ENCODE results near the gene CT45A10. TPM values are rescaled to one million over a fixed set of nuclear protein-coding genes. Genes with fewer than 3 reads are reported as not detected.
A peak's percentile ranks its signal among the peaks of the same experiment; 100 is the strongest.
"Not testable (repeated sequence)": the region's sequence is repeated elsewhere in the genome, so short reads cannot be mapped to it uniquely, and the experiment has no call there.

The CT45A10 gene
- total and polyA plus RNA-seq, 5 donors from 2014 or later, result 0.40 TPM; not detected in 4

DNA sequence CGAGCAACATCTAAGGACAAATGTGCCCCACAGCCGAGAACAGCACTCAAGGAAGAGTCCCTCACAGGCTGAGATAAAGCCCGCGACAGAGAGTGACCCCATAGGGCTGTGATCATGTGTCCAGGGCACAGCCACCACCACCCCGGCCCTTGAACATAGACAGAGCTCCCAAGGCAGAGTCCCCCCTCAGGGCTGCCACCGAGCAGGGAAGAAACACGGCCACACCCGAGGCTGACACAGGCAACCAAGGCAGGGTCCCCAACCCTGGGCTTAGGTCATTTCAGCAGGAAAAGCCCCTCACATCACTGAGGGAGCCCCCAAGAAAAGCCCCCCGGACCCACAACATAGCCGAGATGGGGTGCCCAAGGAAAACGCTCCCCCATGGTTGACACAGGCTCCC, 463 bp downstream of the CT45A10 start:
- Histone ChIP-seq H3K9me3 (ENCODE audit: control insufficient read depth in 2 of 2, low read length in 2 of 2) (no peaks in the 10 kb centered on the region), H3K27me3 (ENCODE audit: control insufficient read depth, insufficient read depth, low read length) (no peaks in the 10 kb centered on the region), H3K4me3 (ENCODE audit: low read depth, low read length) (no peak overlapping the region), H3K36me3 (ENCODE audit: control insufficient read depth, insufficient read depth, low read length) (no peaks in the 10 kb centered on the region), H3K4me1 (ENCODE audit: control insufficient read depth, insufficient read depth, low read length, poor library complexity, severe bottlenecking) (no peaks in the 10 kb centered on the region), H3K27ac (ENCODE audit: insufficient read depth, low read length, poor library complexity, severe bottlenecking) (no peak overlapping the region)
- Mint-ChIP-seq H3K36me3 (no peaks in the 10 kb centered on the region), H3K27ac (no peak overlapping the region), H3K9me3 (peaks cover 0 to 1% (median 0%) of the 10 kb centered on the region in 7 donors), H3K27me3 (no peaks in the 10 kb centered on the region), H3K4me1 (no peaks in the 10 kb centered on the region), H3K4me3 (no peak overlapping the region)
- no peak for DNase-seq
- ATAC-seq (ENCODE audit: low read depth in 2 of 2), result no peak

DNA sequence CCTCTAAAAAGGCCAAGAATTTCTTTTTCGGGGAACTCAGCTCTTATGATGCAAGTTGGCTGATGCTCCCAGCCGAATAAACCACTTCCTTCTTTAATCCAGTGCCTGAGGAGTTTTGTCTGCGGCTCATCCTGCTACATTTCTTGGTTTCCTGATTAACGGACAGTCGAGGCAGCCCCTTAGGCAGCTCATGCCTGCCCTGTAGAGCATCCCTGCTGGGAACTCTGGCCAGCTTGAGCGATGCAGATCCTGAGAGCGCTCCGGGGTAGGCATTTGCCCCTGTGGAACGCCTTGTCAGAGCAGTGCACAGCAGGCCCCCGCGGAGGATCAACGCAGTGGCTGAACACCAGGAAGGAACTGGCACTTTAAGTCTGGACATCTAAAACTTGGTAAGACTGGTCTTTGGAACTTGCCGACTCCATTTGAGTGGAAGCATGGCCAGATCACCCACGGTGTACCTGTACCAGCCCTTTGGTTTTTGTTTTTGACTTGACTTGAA, 3.1 kb downstream of the CT45A10 start:
- no peak for DNase-seq
- Histone ChIP-seq H3K27ac (ENCODE audit: insufficient read depth, low read length, poor library complexity, severe bottlenecking) (no peak overlapping the region), H3K36me3 (ENCODE audit: control insufficient read depth, insufficient read depth, low read length) (no peaks in the 10 kb centered on the region), H3K4me3 (ENCODE audit: low read depth, low read length) (no peak overlapping the region), H3K4me1 (ENCODE audit: control insufficient read depth, insufficient read depth, low read length, poor library complexity, severe bottlenecking) (no peaks in the 10 kb centered on the region), H3K27me3 (ENCODE audit: control insufficient read depth, insufficient read depth, low read length) (no peaks in the 10 kb centered on the region), H3K9me3 (ENCODE audit: control insufficient read depth in 2 of 2, low read length in 2 of 2) (no peaks in the 10 kb centered on the region)
- no peak overlapping the region for H3K27ac Mint-ChIP-seq
- no peaks in the 10 kb centered on the region for H3K4me1 Mint-ChIP-seq
- H3K4me3 Mint-ChIP-seq, result no peak overlapping the region
- no peak for ATAC-seq (ENCODE audit: low read depth in 2 of 2)
- peaks cover 0 to 1% (median 0%) of the 10 kb centered on the region in 7 donors for H3K9me3 Mint-ChIP-seq
- H3K36me3 Mint-ChIP-seq, result no peaks in the 10 kb centered on the region
- no peaks in the 10 kb centered on the region for H3K27me3 Mint-ChIP-seq

GRCh38 chrX:135888976-135889375, 4.3 kb downstream of the CT45A10 start:
- not testable (repeated sequence) for H3K4me1 Mint-ChIP-seq; H3K27ac Mint-ChIP-seq; H3K4me1 ChIP-seq (ENCODE audit: control insufficient read depth, insufficient read depth, low read length, poor library complexity, severe bottlenecking); H3K4me3 ChIP-seq (ENCODE audit: low read depth, low read length); H3K27me3 Mint-ChIP-seq; H3K36me3 ChIP-seq (ENCODE audit: control insufficient read depth, insufficient read depth, low read length); ATAC-seq (ENCODE audit: low read depth in 2 of 2); H3K4me3 Mint-ChIP-seq; H3K27ac ChIP-seq (ENCODE audit: insufficient read depth, low read length, poor library complexity, severe bottlenecking); H3K9me3 Mint-ChIP-seq; H3K27me3 ChIP-seq (ENCODE audit: control insufficient read depth, insufficient read depth, low read length); H3K36me3 Mint-ChIP-seq; H3K9me3 ChIP-seq (ENCODE audit: control insufficient read depth in 2 of 2, low read length in 2 of 2)
- peak in 2 of 3 donors; percentile 2 to 15 for DNase-seq

GRCh38 chrX:135888230-135888629, 5.0 kb downstream of the CT45A10 start:
- DNase-seq; H3K4me1 ChIP-seq (ENCODE audit: control insufficient read depth, insufficient read depth, low read length, poor library complexity, severe bottlenecking); H3K4me3 ChIP-seq (ENCODE audit: low read depth, low read length); H3K9me3 Mint-ChIP-seq; H3K4me1 Mint-ChIP-seq; ATAC-seq (ENCODE audit: low read depth in 2 of 2); H3K27me3 ChIP-seq (ENCODE audit: control insufficient read depth, insufficient read depth, low read length); H3K4me3 Mint-ChIP-seq; H3K36me3 Mint-ChIP-seq; H3K9me3 ChIP-seq (ENCODE audit: control insufficient read depth in 2 of 2, low read length in 2 of 2); H3K36me3 ChIP-seq (ENCODE audit: control insufficient read depth, insufficient read depth, low read length); H3K27ac ChIP-seq (ENCODE audit: insufficient read depth, low read length, poor library complexity, severe bottlenecking); H3K27me3 Mint-ChIP-seq; H3K27ac Mint-ChIP-seq: not testable (repeated sequence)

- DNase-seq; H3K9me3 ChIP-seq (ENCODE audit: control insufficient read depth in 2 of 2, low read length in 2 of 2); H3K27me3 ChIP-seq (ENCODE audit: control insufficient read depth, insufficient read depth, low read length); ATAC-seq (ENCODE audit: low read depth in 2 of 2); H3K27me3 Mint-ChIP-seq; H3K36me3 ChIP-seq (ENCODE audit: control insufficient read depth, insufficient read depth, low read length); H3K4me1 ChIP-seq (ENCODE audit: control insufficient read depth, insufficient read depth, low read length, poor library complexity, severe bottlenecking); H3K4me1 Mint-ChIP-seq; H3K27ac ChIP-seq (ENCODE audit: insufficient read depth, low read length, poor library complexity, severe bottlenecking); H3K4me3 ChIP-seq (ENCODE audit: low read depth, low read length); H3K36me3 Mint-ChIP-seq; H3K4me3 Mint-ChIP-seq; H3K27ac Mint-ChIP-seq; H3K9me3 Mint-ChIP-seq: not testable (repeated sequence)
Measured at GRCh38 chrX:135882741-135883140, 10.5 kb downstream of the CT45A10 start.

DNA sequence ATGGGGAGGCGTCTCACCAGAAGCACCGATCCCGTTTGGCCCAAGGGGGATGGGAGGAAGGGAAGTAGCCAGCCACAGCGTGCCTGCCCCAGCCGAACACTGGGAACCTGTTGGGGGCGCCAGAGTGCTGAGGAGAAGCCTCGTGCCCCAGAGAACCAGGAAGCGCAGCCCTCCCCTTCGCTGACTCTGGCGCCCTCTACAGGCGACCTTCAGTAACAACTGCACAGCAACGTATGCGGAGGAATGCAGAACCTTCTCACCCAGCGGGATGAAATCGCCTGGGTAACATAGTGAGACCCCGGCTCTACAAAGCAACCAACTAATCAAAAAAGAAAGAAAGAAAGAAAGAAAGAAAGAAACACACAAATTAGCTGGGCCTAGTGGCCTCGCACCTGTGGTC, 21.5 kb downstream of the CT45A10 start, which contains the start of gene CT45A9:
TSS of gene CT45A9 (minus strand) at position 101 of the 400 bp plus-strand sequence. CDS start 3,751 bp downstream, outside the sequence.
- H3K27ac Mint-ChIP-seq; H3K36me3 Mint-ChIP-seq; H3K27ac ChIP-seq (ENCODE audit: insufficient read depth, low read length, poor library complexity, severe bottlenecking); H3K4me3 ChIP-seq (ENCODE audit: low read depth, low read length); H3K36me3 ChIP-seq (ENCODE audit: control insufficient read depth, insufficient read depth, low read length); H3K9me3 Mint-ChIP-seq; H3K27me3 ChIP-seq (ENCODE audit: control insufficient read depth, insufficient read depth, low read length); H3K9me3 ChIP-seq (ENCODE audit: control insufficient read depth in 2 of 2, low read length in 2 of 2); DNase-seq; H3K4me1 Mint-ChIP-seq; H3K27me3 Mint-ChIP-seq; H3K4me1 ChIP-seq (ENCODE audit: control insufficient read depth, insufficient read depth, low read length, poor library complexity, severe bottlenecking); H3K4me3 Mint-ChIP-seq; ATAC-seq (ENCODE audit: low read depth in 2 of 2): not testable (repeated sequence)

- not testable (repeated sequence) for H3K4me1 Mint-ChIP-seq; ATAC-seq (ENCODE audit: low read depth in 2 of 2); H3K27ac ChIP-seq (ENCODE audit: insufficient read depth, low read length, poor library complexity, severe bottlenecking); H3K9me3 Mint-ChIP-seq; H3K36me3 Mint-ChIP-seq; H3K4me3 ChIP-seq (ENCODE audit: low read depth, low read length); H3K4me1 ChIP-seq (ENCODE audit: control insufficient read depth, insufficient read depth, low read length, poor library complexity, severe bottlenecking); H3K27me3 ChIP-seq (ENCODE audit: control insufficient read depth, insufficient read depth, low read length); H3K27me3 Mint-ChIP-seq; H3K9me3 ChIP-seq (ENCODE audit: control insufficient read depth in 2 of 2, low read length in 2 of 2); H3K4me3 Mint-ChIP-seq; H3K27ac Mint-ChIP-seq; H3K36me3 ChIP-seq (ENCODE audit: control insufficient read depth, insufficient read depth, low read length); DNase-seq
Measured at GRCh38 chrX:135854438-135854837, 38.8 kb downstream of the CT45A10 start, which contains the start of gene CT45A8. Gene CT45A8, minus strand, starts transcription at chrX:135854538. Its CDS starts 3,755 bp downstream, at chrX:135850783.

DNA sequence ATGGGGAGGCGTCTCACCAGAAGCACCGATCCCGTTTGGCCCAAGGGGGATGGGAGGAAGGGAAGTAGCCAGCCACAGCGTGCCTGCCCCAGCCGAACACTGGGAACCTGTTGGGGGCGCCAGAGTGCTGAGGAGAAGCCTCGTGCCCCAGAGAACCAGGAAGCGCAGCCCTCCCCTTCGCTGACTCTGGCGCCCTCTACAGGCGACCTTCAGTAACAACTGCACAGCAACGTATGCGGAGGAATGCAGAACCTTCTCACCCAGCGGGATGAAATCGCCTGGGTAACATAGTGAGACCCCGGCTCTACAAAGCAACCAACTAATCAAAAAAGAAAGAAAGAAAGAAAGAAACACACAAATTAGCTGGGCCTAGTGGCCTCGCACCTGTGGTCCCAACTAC, 56.1 kb downstream of the CT45A10 start, which contains the start of gene CT45A7:
TSS of gene CT45A7 (minus strand) at position 101 of the 400 bp plus-strand sequence. CDS start 3,747 bp downstream, outside the sequence.
- H3K4me1 Mint-ChIP-seq; DNase-seq; H3K4me3 ChIP-seq (ENCODE audit: low read depth, low read length); H3K27ac Mint-ChIP-seq; H3K36me3 ChIP-seq (ENCODE audit: control insufficient read depth, insufficient read depth, low read length); ATAC-seq (ENCODE audit: low read depth in 2 of 2); H3K27ac ChIP-seq (ENCODE audit: insufficient read depth, low read length, poor library complexity, severe bottlenecking); H3K9me3 Mint-ChIP-seq; H3K27me3 Mint-ChIP-seq; H3K4me3 Mint-ChIP-seq; H3K36me3 Mint-ChIP-seq; H3K27me3 ChIP-seq (ENCODE audit: control insufficient read depth, insufficient read depth, low read length); H3K4me1 ChIP-seq (ENCODE audit: control insufficient read depth, insufficient read depth, low read length, poor library complexity, severe bottlenecking); H3K9me3 ChIP-seq (ENCODE audit: control insufficient read depth in 2 of 2, low read length in 2 of 2): not testable (repeated sequence)

Data from CD4-positive, CD25-positive, alpha-beta regulatory T cell (primary cell).